Measurements from ENCODE around the gene ESYT2.

- TF ChIP-seq CTCF (conservative IDR thresholded peaks at IDR 0.05; ENCODE audit: low read depth, low read length) (no peak), EZH2 (IDR thresholded peaks at IDR 0.05; ENCODE audit: borderline replicate concordance, low read depth, low read length, poor library complexity, severe bottlenecking) (no peak)
These were observed 71.8 kb downstream of the ESYT2 start for GRCh38 chr7:158757404-158757989.

Measured in A673 (cell line).